GM13976 (cell line): ENCODE results near the gene LILRA1.
"Not testable (repeated sequence)": the region's sequence is repeated elsewhere in the genome, so short reads cannot be mapped to it uniquely, and the experiment has no call there.

Experiments
- DNase-seq: peaks from one replicate; pipeline ENCODE4 v3.0.0; 2012; ENCODE audit warnings: low spot score
- CTCF ChIP-seq: IDR thresholded peaks from 2 replicates; pipeline ENCODE4 v1.5.1; 2012; ENCODE audit warnings: borderline replicate concordance, mild to moderate bottlenecking; ENCODE audit not compliant: insufficient read depth; ENCODE audit errors: extremely low read depth, missing control alignments, control extremely low read depth
- in situ Hi-C: fragments of 300-500 bp; cut with MboI; formaldehyde crosslinking; loops from one replicate; pipeline ENCODE4 v1.12.0; 2022; ENCODE audit warnings: low sequenced_read_pairs, mixed read lengths, inconsistent platforms; ENCODE audit not compliant: unreplicated experiment

The LILRA1 gene

DNA sequence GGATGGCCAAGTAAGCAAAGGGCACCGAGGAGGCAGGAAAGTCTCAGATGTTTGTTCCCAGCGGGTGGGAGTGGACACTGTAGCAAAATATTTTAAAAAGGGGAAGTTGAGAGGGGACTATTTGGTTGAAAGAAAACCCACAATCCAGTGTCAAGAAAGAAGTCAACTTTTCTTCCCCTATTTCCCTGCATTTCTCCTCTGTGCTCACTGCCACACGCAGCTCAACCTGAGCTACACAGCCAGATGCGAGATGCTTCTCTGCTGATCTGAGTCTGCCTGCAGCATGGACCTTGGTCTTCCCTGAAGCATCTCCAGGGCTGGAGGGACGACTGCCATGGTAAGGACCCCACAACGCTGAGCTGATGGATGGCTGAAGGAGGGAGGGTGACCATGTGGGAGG is at the start of gene LILRA1:
Gene LILRA1, plus strand, starts transcription at position 188 of the 400 bp plus-strand sequence. CDS start 613 bp downstream, outside the sequence.
- DNase-seq, in situ Hi-C loops: not testable (repeated sequence)

DNA sequence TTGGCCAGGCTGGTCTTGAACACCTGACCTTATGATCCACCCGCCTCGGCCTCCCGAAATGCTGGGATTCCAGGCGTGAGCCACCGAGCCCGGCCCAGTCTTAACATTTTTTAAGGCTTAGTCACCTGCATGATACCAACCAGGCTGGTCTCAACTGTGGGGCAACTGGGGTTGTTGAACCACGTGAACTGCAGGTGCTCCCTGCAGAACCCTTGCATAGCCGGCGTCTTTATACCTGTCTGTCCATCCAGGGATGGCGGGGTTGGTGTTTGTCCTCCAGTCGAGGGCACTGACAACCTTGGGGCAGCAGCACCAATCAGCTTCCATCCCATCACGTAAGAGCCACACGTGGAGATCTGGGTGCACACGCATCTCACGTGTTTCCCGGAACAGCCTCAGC is 44.6 kb upstream of the LILRA1 start:
- no peak for TF ChIP-seq CTCF
- no peak for DNase-seq
- in situ Hi-C loops = no loop called here

DNA sequence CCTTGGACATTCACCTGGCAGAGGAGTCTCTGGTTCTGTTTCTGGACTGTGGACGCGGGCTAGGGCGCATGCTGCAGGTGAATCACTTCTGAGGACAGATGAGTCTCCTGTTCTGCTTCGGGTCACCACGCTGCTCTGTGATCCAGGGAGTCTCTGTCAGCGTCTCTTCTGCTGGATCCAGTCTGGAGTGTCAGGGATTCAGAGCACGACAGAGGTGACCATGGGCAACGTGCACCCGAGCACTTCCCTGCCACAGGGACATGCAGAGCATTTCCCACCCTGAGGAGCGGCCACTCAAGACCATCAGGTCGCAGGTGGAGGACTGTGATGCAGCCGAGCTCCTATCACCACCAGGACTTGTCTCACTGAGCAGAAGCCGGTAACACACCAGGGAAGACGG is 44.2 kb upstream of the LILRA1 start:
- DNase-seq = no peak
- no peak for TF ChIP-seq CTCF
- in situ Hi-C loops = no loop called here

GRCh38 chr19:54551293-54551692 is 42.1 kb upstream of the LILRA1 start:
- TF ChIP-seq CTCF = no peak
- peak; percentile 61 for DNase-seq

DNA sequence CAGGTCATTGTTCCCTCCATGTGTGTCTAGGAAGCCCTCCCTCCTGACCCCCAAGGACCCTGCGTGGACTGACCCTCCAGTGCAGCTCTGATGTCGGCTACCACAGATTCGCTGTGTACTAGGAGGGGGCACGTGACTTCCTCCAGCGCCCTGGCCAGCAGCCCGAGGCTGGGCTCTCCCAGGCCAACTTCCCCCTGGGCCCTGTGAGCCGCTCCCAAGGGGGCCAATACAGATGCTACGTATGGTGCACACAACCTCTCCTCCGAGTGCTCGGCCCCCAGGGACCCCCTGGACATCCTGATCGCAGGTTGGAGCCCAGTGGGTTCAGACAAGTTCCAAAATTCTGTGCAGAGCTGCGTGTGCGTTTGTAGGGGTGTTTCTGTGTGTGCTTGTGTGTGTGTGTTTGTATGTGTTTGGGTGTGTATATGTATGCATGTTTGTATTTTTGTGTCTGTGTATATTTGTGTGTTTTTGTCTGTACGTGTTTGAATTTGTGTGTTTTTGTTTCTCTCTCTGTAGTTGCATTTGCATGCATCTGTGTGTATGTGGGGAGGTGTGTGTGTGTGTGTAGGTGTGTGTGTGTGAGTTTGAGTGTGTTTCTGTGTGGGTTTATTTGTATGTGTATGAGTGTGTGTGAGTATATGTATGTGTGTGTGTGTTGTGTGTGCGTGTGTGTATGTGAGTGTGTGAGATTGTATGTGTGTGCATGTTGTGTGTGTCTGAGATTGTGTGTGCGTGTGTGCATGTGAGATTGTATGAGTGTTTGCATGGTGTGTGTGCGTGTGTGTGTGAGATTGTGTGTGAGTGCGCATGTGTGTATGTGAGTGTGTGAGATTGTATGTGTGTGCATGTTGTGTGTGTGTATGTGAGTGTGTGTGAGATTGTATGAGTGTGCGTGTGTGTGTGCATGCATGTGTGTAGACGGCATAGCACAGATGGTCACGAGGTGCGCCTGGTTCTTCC is 41.2 kb upstream of the LILRA1 start:
- peak; percentile 70 for DNase-seq
- in situ Hi-C loops = no loop called here
- no peak for TF ChIP-seq CTCF

More at GRCh38 chr19:54551293-54551692, 42.1 kb upstream of the LILRA1 start:
- in situ Hi-C loops = no loop called here

DNA sequence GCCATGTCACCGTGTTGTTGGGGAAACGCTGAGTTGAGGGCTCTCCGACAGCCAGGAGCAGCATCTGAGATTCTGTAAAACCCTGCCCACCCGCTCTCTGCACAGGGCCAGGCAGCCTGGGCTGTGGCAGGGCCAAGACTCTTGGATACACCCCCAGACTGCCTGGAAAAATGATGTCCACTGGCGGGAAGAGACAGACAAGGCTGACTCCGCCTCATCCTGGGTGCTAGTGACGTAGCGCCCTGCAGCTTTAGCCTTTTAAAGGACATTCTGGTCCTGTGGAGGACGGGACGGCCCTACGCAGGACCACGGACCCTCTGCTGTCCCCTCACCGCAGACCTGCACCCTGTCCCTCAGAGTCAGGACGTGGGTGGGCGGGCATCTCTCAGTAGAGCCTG is 40.5 kb upstream of the LILRA1 start:
- in situ Hi-C loops = no loop called here
- TF ChIP-seq CTCF = no peak
- DNase-seq = no peak

DNA sequence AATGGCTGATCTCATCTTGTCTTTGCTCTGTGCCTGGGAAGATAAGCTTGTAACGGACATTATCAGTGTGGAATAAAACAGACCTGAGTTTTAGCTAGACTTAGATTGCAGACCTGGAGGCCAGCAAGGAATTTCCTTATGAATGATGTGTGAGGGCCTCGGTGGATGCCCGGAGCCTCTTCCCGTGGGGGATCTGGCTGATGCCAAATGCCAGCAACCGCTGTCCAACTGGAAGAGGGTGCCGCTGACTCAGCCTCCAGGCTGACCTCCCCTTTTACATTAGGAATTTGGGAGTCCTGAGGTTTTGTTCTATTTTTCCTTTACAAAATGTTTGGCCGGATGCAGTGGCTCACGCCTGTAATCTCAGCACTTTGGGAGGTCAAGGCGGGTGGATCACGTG is 39.4 kb upstream of the LILRA1 start:
- in situ Hi-C loops = no loop called here
- no peak for DNase-seq
- TF ChIP-seq CTCF = no peak
